Measurements from ENCODE around the gene PALLD. TPM values are rescaled to one million over a fixed set of nuclear protein-coding genes. Genes with fewer than 3 reads are reported as not detected.

Gene PALLD
- polyA plus RNA-seq, 3 donors = 7.0 to 145 (median 22.7) TPM

DNA sequence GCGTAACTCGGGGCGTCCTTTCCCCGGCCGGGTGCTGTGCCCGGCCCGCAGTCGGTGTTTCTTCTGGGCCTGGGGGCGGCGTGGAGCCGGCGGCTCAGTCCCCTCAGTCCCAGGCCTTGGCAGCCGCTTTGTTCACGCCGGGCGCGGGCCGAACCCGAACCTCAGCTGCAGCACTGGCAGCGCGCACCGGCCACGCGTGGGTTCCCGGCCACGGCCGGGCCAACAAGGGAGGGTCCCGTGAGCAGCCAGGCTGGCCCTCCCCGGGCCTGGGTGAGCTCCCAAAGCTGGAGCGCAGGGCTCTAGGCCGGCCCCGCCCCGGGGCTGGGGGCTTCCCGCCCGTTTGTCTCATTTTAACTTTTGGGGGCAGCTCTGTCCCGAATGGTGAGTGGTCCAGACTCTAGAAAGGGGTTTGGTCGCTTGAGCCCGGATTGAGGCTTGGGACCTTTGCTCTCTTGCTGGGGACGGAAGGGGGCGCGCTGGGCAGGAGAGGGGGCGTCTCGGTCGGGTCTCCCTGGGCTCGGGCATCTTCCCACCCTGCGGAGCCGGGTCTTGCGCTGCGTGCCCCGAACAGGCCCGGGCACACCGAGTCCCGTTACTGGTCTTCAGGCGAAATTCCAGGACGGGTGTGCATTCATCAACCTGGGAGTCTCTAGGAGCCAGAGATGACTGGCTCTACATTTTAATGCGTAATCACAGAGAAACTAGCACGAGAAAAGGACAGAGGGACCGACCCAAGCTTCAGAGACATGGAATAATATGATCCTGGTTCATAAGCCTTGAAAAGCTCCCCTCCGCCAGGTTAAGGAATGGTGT, 336.1 kb downstream of the PALLD start:
- H3K27ac ChIP-seq (ENCODE audit: low read depth, low read length) = peak overlapping the region; percentile 66
- 5 to 8% (median 8%) methylated on average over 58 to 59 of the region's 59 CpGs for WGBS, 3 donors

DNA sequence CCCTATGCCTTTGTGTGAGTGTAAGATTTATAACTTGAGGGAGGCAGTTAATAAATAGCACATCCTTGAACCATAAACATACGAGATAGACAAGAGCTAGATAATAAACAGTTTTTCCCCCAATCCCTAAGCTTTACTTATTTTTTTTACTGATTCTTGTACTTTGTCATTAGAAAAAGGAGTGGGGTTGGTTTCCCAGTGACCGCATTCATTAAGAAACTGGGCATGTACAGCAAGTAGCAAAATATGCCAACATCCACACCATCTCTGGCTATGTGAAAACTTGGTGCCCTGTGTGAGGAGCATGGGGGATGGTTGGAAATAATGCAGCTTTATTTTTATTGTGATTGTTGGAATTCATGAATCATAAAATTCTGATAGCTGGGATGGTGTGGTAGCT, 337.0 kb downstream of the PALLD start:
- WGBS, 3 donors = 79 to 87% (median 85%) methylated on average over 2 of the region's 2 CpGs

DNA sequence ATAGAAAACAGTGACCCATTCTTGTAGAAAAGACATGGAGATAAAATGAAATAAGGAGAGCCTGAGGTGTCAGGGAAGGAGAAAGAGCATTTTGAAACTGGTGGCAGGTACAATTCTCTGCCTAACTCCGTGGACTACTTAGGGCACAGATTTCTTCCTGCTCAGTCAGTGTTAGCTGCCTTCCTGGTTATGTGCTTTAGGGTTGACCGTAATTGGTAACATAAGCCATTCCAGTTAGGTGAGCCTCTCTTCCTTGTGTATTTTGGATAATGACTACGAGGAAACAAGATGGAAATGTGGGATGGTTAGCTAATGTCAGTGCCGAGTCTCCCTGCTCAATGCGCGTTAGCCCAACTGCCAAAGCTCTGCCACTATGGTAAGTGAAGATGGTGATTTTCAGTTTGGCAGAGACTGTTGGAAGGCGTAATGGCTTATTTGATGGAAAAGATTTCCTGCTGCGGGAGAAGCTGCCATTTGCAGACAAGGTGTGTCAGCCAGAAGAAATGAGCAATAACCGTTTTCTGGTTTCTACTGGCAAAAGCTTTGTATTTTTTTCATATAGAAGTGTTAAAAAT, 339.1 kb downstream of the PALLD start:
- 92 to 95% (median 93%) methylated on average over 9 of the region's 9 CpGs for WGBS, 3 donors
- no peak overlapping the region for H3K27ac ChIP-seq (ENCODE audit: low read depth, low read length)

More for the DNA sequence above, 337.0 kb downstream of the PALLD start:
- no peak overlapping the region for H3K27ac ChIP-seq (ENCODE audit: low read depth, low read length)

DNA sequence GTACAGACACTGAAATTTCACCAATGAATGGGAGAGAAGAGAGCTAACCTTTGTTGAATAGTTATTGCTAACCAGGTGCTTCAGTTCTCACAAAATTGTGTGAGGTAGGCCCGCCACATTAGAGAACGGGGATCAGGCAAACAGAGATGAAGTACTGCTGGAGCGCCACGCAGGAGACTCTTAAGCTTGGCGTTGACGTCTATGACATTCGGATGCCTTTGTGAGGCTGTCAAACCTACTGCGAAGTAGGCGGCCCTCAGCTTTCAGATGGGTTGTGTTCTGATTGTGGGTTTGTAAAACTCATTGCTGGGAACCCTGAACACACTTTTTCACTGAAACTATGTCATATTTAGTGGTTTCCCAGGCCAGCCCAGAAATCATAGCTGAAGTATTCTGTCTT, 339.6 kb downstream of the PALLD start:
- WGBS, 3 donors = 84 to 89% (median 87%) methylated on average over 9 of the region's 9 CpGs
- H3K27ac ChIP-seq (ENCODE audit: low read depth, low read length) = no peak overlapping the region

DNA sequence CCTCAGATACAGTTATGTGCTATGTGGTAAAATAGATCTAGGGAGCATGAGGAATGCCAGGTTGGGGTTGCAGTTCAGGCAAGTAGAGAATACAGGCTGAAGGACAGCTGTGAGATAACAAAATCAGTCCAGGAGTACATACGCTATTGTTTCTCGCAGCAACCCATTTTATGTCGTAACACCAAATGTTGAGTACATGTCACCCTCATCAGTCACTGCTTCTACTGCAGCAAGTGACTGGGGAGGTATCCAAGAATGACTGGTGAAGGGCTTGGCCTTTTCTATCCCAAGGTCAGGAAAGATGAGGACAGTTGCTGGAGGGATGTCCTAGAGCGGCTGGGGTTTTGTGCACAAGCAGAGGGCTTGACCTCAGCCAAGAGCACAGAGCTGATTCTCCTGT, 341.1 kb downstream of the PALLD start:
- 88 to 92% (median 89%) methylated on average over 4 of the region's 4 CpGs for WGBS, 3 donors
- H3K27ac ChIP-seq (ENCODE audit: low read depth, low read length) = no peak overlapping the region

DNA sequence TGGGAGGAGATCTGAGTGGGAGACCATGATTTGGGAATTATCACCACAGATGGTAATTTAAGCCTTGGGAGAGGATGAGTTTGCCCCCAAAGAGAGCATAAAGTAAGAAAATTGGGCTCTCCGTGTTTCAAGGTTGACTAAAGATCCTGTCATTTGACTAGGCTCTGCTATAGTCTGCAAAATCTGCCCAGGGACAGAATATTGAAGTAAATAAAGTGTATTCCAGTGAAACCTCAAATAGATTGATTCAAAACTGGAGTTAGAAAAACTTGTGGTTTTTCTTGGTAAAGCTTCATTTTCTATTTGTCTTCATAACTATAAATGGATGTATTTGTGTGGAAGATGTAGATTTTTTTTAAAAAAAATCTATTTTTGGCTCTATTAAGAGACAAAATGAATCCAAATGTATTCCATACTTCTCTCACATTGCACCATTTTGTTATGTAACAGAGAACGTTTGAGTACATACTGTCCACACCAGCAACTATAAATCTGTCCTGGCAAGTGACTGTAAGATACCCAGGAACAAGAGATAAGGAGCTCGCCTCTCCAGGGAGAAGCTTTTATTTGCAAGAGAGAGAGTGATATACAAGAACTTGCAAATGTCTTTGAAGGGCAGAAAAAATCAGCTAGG, 343.0 kb downstream of the PALLD start:
- no peak overlapping the region for H3K27ac ChIP-seq (ENCODE audit: low read depth, low read length)
- 51 to 55% (median 52%) methylated on average over 3 of the region's 3 CpGs for WGBS, 3 donors

DNA sequence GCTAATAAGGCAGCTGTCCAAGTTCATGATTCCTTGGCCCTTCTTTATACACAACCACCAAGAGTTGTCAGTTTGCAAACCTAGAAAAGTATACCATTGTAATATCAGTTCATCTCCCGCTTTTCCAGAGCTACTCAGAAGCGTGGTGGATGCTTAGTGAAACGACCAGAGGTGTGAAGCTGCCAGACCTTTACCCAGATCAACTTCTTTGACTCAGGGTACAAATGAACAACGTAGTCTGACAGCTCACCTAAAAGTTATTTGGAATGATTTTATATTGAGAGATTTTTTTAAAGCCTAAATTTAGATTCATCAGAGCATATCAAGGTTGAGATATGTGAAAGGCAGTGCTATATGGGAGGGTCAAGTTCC, 343.5 kb downstream of the PALLD start:
- H3K27ac ChIP-seq (ENCODE audit: low read depth, low read length) = no peak overlapping the region
- WGBS, 3 donors = 65 to 81% (median 80%) methylated on average over 4 of the region's 4 CpGs

DNA sequence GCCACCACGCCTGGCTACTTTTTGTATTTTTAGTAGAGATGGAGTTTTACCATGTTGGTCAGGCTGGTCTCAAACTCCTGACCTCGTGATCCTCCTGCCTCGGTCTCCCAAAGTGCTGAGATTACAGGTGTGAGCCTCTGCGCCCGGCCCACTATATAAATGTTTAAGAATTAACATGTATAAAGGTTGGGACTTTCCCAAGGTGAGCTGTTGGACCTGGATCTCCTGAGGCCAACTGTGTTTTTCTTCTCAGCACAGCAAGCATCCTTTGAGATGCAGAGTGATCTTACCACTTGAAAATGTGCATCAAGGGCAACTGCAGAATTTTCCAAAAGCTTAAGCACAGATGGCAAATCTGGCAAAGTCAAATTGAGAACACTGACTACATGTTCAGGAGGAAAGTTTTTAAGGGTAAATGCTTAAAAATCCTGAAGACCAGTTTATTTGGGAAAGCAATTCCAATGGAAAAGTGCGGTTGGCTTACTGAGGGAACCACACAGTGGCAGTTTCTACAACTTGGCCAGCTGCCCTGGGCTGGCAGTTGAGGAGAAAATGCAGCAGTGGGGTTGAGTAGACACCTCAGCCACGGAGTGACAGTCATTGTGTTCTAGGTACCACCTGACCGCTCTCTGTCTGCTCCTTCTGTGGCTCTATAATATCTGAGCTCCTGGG, 344.3 kb downstream of the PALLD start:
- no peak overlapping the region for H3K27ac ChIP-seq (ENCODE audit: low read depth, low read length)
- WGBS, 3 donors = 76 to 85% (median 81%) methylated on average over 8 of the region's 8 CpGs

DNA sequence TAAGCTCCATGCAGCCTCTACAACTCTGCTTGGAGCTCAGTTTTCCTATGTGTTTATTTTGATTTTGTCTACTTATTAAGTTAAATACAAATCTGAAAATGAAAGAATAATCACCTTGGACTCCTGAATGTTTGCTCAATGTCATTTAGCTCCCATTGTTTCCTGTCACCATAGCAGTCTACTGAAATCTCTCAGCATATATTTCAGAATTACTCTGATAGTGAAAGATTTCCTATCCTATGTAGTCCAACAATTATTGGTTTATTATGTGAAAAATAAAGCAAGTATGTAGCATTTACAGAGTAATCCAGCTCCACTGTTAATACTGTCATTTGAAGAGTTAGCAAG, 344.8 kb downstream of the PALLD start:
- no peak overlapping the region for H3K27ac ChIP-seq (ENCODE audit: low read depth, low read length)

DNA sequence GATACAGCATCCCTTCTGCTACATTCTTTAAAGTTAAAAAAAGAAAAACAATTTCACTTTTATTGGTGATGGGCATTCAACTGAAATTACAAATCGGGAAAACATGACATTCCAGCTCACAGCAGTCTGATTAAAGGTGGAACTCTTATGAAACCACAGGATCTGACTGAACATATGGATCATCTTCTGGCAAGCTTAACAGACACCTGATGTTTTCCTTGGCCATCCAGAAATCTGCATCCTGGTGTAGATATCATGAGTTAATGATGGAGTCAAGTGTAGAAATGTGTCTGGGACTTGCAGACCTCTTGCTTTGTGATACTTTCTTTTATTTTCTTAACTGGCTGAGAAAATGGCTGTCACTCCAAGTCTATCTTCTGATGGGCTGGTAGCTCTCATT, 345.3 kb downstream of the PALLD start:
- WGBS, 3 donors = 79 to 95% (median 90%) methylated on average over 1 of the region's 1 CpG
- H3K27ac ChIP-seq (ENCODE audit: low read depth, low read length) = no peak overlapping the region

DNA sequence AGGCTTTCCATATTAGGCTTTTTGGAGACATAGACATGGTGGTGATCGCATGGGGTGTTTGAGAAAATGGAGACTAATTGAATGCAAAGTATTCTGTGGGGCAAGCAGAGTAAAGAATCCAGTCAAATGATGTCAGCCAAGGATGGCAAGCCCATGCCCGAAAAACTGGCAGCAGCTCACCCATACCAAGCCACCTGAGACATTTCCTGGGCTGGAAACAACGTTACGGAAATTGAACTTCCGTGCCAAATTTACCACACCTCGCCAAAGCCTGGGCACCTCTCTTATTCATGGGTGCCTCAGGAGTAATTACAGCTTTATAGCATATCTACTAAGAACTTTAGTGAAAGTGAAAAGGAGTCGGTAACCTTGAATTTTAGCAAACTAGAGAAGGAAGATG, 346.8 kb downstream of the PALLD start:
- WGBS, 3 donors = 87 to 91% (median 89%) methylated on average over 7 of the region's 7 CpGs
- no peak overlapping the region for H3K27ac ChIP-seq (ENCODE audit: low read depth, low read length)

DNA sequence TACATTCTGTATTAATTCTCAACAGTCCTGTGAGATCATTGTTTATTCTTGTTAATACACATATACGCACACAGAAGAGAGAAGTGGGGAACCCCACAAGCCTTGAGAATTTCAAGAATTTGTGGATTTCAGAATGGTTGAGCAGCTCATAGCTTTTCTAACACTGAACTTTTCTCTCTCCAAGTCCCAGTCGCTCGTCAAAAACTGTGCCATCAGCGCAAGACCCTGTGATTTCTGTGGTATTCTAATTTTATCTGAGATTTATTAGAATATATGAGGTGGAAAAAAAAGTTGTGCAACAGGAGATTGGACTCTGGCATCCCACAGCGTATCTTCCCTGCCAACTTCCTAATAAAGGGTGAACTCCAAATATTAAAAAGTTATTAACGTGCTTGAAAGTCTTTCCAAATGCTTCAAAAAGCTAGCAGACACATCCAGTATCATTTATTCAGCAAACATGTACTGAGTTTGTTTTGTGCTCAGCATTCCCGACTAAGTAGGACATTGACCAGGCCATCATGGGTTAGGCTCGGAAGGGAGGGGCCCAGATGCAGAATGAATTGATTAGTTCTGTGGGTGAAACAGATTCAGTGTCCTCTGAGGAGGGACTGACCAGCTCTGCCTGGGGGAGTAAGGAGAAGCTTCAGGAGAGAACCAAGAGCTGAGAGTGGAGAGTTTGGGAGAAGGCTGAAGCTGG, 347.6 kb downstream of the PALLD start:
- WGBS, 3 donors = 53 to 83% (median 64%) methylated on average over 8 of the region's 8 CpGs
- no peak overlapping the region for H3K27ac ChIP-seq (ENCODE audit: low read depth, low read length)

DNA sequence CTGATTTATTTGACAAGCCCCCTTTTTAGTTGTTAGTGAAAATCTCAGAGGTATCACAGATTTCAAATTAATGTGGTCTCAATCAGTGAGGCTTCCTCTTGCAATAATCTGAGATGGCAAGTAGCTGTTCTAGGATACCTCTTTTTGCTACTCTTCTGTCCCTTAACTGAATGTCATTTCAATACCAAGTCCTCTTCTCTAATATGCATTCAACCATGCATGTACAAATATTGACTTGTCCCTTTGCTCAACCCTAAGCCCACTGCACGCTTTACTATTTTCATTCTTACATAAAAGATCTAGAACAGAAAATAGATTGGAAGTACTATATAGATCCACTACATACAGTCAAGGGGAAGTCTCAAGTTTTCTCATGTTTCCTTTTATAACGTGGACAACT, 349.0 kb downstream of the PALLD start:
- WGBS, 3 donors = 81 to 89% (median 87%) methylated on average over 2 of the region's 2 CpGs
- H3K27ac ChIP-seq (ENCODE audit: low read depth, low read length) = no peak overlapping the region

DNA sequence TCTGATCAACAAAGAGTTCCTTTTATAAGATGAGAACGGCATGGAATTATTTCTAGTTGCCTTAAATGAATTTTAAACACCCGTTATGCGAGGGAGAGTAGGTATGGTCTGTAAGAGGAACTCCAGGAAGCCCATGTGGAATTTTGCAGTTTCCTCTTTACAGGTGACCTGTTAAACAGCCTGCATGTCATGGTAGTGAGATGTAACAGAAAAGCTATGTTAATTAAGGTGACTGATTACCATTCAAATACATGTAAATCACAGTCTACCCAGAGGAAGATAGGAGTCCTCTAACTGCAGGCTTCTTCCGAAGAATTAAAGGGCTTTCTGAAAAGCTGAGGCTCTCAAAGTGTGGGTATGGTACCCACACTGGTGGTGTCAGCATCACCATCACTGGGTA, 349.6 kb downstream of the PALLD start:
- no peak overlapping the region for H3K27ac ChIP-seq (ENCODE audit: low read depth, low read length)

DNA sequence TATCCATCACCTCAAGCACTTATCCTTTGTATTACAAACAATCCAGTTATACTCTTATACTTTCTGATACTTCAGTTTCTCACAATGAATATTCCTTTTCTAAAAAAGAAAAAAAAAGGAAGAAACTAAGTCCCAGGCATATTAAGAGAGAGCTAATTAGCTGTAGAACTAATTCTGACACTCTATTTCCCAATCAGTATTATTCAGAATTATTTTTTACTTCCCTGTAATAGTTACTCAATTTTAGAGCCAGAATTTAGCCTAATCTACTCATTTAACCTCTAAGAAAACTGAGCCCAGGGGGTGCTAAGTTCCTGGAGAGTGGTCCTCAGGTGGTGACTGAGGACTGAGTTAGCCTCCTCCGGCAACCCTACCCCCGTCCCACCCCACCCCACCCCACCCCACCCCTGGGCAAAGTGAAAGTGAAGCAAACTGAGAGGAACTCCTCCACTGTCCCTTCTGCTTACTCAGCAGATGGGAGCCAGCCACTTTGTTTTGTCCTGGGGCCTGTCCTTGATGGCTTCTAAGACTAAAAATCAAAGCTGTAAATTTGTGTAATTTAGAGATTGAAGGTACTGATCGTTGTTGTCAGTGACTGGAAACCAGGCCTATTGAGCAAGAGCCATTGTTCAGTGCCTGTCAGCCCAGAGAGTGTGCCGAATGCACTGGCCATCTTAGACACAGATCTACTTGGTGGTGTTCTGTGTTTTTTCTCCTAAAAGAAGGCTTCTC, 351.1 kb downstream of the PALLD start:
- 9 to 46% (median 16%) methylated on average over 4 of the region's 4 CpGs for WGBS, 3 donors

More for the DNA sequence above, 349.6 kb downstream of the PALLD start:
- 87 to 96% (median 92%) methylated on average over 4 of the region's 4 CpGs for WGBS, 3 donors

DNA sequence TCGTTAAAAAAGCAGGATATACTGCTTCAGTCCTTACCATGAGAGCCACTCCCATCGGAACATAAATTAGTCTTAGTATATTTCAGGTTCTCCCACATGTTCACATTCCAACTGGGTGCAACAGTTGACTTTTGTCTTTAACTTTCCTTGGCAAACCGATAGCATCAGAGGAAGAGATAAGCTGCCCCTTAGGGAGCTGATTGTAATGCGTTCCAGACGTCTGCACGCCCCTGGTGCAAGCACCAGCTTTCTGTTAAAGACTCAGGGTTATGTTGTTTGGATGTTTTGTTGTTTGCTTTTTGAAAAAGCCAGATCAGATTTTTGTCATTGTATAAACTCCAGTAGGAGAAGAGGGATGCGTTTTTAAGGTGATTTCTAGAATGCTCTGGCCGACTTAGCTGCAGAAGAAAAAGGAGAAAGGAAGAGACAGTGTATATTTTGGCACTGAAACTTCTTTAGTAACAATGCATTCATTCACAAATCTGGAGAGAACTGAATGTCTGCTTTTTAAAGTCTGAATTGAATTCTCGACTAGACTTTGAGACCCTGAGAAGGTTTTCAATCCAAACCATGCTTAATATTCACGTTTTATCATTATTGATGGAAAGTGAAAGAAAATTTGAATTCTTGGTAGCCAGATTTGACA, 352.3 kb downstream of the PALLD start:
- H3K27ac ChIP-seq (ENCODE audit: low read depth, low read length) = no peak overlapping the region
- 13 to 37% (median 30%) methylated on average over 10 of the region's 10 CpGs for WGBS, 3 donors

More for the DNA sequence above, 351.1 kb downstream of the PALLD start:
- no peak overlapping the region for H3K27ac ChIP-seq (ENCODE audit: low read depth, low read length)

DNA sequence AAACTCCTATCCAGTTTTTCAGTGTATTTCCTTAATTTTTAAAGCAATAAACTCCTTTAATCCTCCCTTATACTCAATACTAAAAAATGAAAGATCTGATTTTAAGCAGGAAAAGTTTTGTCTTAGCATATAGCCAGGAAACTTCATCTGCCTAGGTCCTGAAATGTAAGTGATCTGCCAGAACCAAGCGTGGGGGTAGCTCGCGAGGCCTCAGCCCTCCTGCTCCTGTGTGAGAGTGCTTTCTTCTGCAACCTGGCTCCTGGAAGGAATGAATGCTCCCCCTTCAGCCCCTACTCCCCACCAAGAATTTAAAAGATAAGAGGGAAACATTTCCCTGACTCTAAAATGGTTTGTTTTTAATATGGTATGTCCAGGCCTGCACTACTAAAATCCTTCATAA, 353.1 kb downstream of the PALLD start:
- 77 to 94% (median 78%) methylated on average over 3 of the region's 3 CpGs for WGBS, 3 donors
- H3K27ac ChIP-seq (ENCODE audit: low read depth, low read length) = no peak overlapping the region

DNA sequence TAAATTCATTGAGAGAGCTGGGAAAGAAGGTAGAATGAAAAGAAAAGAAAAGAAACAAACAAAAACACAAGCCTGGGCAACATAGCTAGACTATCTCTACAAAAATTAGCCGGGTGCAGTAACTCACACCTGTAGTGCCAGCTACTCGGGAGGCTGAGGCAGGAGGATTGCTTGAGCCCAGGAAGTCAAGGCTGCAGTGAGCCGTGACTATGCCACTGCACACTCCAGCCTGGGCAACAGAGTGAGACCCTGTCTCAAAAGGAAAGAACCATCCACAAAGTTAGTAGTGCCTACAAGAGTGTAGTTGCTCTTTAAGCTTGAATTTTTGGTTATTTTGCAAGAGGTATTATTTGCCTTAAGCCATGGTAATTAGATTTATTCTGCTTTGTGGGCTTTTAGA, 355.5 kb downstream of the PALLD start:
- 94 to 98% (median 95%) methylated on average over 3 of the region's 3 CpGs for WGBS, 3 donors
- no peak overlapping the region for H3K27ac ChIP-seq (ENCODE audit: low read depth, low read length)

Measured in adipose tissue (tissue), 3 donors.